Fibroblast of pulmonary artery (primary cell): ENCODE data around the gene ADNP2.

Source experiments
- DNase-seq: peaks from one replicate; pipeline ENCODE4 v3.0.0-alpha.2; 2010; ENCODE audit warnings: low read depth
- H3K4me3 ChIP-seq: replicated peaks from 2 replicates; pipeline ENCODE4 v1.5.1; 2011; ENCODE audit warnings: low read depth, mild to moderate bottlenecking, control low read depth, low read length, moderate library complexity
- TF ChIP-seq, protein P1 (sequence below): IDR thresholded peaks from 2 replicates; pipeline ENCODE4 v1.5.1; 2011; ENCODE audit warnings: mild to moderate bottlenecking, control low read depth, low read length, inconsistent platforms; ENCODE audit errors: missing control alignments

ADNP2 gene

DNA sequence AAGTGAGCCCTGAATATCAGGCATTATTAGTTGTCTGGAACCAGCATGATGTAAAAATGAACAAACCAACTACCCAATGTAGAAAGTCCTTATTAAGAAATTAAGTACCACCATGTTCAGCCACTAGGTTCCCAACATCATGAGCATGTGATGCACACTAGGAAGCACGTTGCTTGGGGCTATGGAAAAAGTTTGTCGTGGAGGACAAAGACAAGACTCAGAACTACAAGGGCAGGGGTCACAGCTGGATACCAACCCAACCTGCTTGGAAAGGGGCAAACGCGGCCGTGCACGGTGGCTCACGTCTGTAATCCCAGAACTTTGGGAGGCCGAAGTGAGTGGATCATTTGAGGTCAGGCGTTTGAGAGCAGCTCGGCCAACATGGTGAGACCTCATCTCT lies 64.0 kb downstream of the ADNP2 start:
- no peak for DNase-seq
- H3K4me3 ChIP-seq = no peak overlapping the region
- TF ChIP-seq, protein P1, sequence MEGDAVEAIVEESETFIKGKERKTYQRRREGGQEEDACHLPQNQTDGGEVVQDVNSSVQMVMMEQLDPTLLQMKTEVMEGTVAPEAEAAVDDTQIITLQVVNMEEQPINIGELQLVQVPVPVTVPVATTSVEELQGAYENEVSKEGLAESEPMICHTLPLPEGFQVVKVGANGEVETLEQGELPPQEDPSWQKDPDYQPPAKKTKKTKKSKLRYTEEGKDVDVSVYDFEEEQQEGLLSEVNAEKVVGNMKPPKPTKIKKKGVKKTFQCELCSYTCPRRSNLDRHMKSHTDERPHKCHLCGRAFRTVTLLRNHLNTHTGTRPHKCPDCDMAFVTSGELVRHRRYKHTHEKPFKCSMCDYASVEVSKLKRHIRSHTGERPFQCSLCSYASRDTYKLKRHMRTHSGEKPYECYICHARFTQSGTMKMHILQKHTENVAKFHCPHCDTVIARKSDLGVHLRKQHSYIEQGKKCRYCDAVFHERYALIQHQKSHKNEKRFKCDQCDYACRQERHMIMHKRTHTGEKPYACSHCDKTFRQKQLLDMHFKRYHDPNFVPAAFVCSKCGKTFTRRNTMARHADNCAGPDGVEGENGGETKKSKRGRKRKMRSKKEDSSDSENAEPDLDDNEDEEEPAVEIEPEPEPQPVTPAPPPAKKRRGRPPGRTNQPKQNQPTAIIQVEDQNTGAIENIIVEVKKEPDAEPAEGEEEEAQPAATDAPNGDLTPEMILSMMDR = no peak

DNA sequence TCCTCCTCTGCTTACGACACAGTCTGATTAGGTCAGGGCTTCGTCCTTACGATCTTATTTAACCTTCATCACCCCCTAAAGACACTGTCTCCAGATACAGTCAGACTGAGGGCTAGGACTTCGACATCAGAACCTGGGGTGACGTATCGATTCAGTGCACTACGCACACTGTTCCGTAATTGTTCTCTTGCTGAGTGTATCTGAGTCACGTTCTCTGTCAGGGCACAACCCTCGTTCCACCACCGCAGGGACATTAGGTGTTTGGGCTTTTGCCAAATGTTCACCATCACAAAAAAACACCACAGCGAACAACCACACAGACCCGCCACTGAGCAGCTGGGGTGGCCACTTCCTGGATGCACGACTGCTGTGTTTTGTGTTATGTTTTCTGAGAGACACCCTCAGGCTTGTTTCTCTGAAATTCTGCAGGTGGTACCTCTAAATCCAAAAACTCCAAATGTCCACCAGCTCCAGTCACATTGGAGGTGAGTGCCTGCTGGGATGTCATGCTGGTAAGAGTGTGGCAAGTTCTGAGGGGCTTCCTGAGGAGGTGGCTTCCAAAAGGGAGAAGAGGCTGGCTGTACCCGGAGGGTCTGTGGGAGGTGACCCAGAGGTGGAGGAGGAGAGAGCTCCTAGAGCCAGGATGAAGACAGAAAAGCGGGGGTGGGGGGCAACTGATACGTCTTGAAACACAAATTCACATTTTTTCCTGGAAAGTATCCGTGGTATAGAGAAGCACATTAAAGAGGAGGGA lies 66.6 kb downstream of the ADNP2 start:
- DNase-seq = no peak
- no peak overlapping the region for H3K4me3 ChIP-seq
- TF ChIP-seq, protein P1 = no peak

DNA sequence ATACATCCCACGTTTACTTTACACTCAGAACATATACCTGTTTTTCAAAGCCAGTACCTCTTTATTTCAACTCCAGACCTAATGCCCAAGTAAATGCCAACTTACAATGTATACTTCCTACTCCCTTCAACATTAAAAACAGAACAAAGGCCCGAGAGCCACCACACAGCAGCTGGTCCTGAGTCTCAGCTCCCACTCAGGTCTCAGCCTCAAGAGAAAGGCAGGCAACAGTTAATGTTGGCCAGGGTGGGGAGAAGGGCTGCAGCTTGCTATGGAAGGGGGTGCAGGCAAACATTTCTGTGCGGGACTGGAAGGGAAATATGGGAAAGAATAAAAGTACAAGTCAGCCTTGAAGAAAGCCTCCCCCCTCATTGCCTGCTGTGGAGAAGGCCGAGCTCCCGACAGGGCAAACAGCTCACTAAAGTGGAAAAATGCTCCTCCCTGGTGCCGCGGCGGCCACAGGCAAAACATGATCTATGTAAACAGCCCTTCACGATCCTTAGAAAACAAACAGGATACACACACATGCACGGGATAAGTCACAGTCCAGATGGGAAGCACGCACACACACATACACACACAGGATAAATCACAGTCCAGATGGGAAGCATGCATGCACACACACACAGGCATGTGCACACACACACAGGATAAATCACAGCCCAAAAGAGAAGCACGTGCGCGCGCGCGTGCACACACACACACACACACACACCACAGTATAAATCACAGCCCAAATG lies 67.4 kb downstream of the ADNP2 start:
- TF ChIP-seq, protein P1 = no peak
- DNase-seq = no peak
- H3K4me3 ChIP-seq = no peak overlapping the region

DNA sequence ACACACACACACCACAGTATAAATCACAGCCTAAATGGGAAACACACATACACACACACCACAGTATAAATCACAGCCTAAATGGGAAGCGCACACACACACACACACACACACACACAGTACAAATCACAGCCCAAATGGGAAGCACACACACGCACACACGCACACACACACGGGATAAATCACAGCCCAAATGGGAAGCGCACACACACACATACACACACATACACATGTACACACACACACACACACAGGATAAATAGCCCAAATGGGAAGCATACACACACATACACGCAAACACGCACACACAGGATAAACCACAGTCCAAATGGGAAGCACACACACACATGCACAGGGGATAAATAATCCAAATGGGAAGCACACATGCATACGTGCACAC lies 68.1 kb downstream of the ADNP2 start:
- no peak overlapping the region for H3K4me3 ChIP-seq
- DNase-seq = no peak
- TF ChIP-seq, protein P1 = no peak

DNA sequence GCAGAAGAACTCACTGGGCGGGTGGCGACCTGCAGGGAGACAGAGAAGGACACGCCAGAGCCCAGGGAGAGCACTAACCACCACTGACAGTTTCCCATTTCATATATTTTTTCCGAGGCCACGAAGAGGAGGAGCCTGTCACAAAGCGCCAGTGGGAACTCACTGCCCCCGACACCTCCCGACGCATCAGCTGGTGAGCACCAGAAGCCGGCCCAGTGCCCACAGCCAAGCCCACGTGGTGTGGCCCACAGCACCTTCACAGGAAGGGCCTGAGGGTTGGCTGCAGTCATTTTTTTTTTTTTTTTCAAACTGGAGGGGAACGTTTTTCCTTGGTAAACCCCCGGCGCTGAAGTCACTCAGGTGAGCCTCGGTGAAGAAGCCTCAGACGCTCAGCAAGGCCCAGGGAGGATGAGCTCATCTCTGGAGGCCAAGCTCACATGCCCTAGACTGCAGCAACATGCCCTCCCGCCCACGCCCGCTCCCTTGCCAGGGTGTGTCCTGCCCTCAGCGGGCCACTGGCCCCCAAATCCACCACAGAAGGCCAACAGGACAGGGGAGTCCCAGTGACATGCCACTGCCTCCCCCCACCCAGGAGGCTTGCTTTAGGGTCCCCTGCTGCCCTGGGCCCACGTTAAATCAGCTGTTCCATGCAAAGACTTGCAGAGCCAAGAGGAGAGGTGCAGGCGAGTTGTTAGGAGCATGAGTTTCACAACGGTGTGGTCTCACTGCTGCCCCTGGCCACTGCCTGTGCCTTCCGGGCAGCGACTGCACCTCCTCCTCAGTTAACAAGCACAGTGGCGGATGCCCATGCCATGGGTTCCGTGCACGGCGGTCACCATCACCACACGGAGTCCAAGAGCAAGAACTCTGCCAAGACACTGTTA lies 70.1 kb downstream of the ADNP2 start:
- DNase-seq = no peak
- H3K4me3 ChIP-seq = no peak overlapping the region
- TF ChIP-seq, protein P1 = no peak

DNA sequence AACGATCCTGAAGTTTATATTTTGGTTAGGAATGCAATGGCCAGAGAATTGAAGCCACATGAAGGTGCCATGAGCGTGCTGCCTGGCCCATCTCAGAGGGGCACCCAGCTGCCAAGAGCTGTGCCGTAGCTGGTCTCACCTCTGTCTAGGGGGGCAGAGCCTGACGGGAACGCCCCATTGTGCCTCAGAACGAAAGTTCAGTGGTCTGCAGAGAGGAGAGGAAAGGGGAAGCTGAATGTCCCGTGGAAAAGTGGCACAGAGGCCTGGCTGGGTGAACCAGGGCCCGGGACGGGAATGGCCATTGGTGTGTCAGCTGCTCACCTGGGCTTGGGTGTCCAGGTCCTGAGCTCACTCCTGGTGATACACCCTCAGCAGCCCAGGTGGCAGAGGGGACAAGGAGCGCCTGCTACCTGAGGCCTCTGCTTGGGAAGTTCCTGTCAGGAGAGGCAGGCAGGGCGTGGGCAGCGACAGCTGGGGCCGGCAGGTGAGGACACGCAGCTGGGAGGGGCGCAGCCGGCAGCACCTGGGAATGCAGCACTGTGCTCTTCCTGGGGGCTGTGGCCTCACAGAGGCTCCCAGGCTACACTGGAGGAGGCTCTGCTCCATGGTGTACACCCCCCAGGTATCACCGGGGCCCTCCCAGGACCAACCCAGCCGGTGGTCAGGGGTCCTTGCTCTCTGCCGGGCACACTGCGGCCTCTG lies 70.9 kb downstream of the ADNP2 start:
- TF ChIP-seq, protein P1 = no peak
- no peak overlapping the region for H3K4me3 ChIP-seq
- no peak for DNase-seq
